ENCODE results near the gene SNRNP48.

The SNRNP48 gene

DNA sequence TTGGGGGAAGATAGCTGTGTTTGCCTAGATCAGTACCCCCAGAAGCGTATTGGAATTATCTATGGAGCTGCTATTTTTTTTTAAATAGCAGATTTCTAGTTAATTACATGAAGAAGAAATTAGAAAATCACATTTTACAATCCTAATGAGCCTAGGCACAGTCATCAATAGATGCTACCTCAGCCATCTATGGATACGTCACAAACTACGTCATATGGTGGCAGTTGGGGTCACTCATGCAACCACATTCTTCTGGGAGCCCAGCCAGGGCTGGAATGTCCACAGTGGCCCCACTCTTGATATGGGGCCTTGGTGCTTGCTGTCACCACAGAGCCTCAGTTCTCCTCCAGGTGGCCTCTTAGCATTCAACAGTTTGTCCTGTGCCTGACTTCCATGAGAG lies 63.0 kb downstream of the SNRNP48 start:
- no peaks in the 10 kb centered on the region for H4K20me1 ChIP-seq
- no peak overlapping the region for H3K9ac ChIP-seq
- H3K4me2 ChIP-seq: no peak overlapping the region
- H3K27ac ChIP-seq: no peak overlapping the region
- H3K9me3 ChIP-seq: no peaks in the 10 kb centered on the region
- no peaks in the 10 kb centered on the region for H3K4me1 ChIP-seq
- H3K36me3 ChIP-seq: no peaks in the 10 kb centered on the region
- no peaks in the 10 kb centered on the region for H3K27me3 ChIP-seq
- no peak for TF ChIP-seq Cebpa-rat (IDR thresholded peaks at IDR 0.05)
- no peak overlapping the region for H3K4me3 ChIP-seq

GRCh38 chr6:7656355-7656754 lies 66.4 kb downstream of the SNRNP48 start:
- H3K9me3 ChIP-seq: no peaks in the 10 kb centered on the region
- no peak for TF ChIP-seq Cebpa-rat (IDR thresholded peaks at IDR 0.05)
- no peaks in the 10 kb centered on the region for H4K20me1 ChIP-seq
- no peak overlapping the region for H3K27ac ChIP-seq
- no peak overlapping the region for H3K4me2 ChIP-seq
- H3K4me3 ChIP-seq: no peak overlapping the region
- H3K9ac ChIP-seq: no peak overlapping the region
- no peaks in the 10 kb centered on the region for H3K36me3 ChIP-seq
- H3K27me3 ChIP-seq: no peaks in the 10 kb centered on the region
- H3K4me1 ChIP-seq: no peaks in the 10 kb centered on the region

- TF ChIP-seq Cebpa-rat (IDR thresholded peaks at IDR 0.05): no peak
- H3K9me3 ChIP-seq: no peaks in the 10 kb centered on the region
Observed at GRCh38 chr6:7658543-7658942, 68.5 kb downstream of the SNRNP48 start.

DNA sequence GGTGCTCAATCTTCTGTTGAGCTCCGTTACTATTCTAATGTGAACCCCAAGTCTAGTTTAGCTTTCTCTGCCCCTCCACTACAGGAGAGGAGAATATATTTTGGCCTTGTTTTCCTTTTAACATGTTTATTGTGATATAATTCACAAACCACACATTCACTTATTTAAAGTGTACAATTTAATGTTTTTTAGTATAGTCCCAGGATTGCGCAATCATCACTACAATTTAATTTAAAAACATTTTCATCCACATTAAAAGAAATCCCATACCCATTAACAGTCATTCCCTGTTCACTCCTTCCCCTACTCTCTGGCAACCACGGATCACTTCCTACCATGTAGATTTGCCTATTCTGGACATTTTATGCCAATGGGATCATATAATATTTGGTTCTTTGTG lies 71.4 kb downstream of the SNRNP48 start:
- Histone ChIP-seq H3K9ac (no peak overlapping the region), H3K4me3 (no peak overlapping the region), H3K9me3 (no peaks in the 10 kb centered on the region), H3K4me1 (no peaks in the 10 kb centered on the region), H4K20me1 (no peaks in the 10 kb centered on the region), H3K27me3 (no peaks in the 10 kb centered on the region), H3K36me3 (no peaks in the 10 kb centered on the region), H3K27ac (no peak overlapping the region), H3K4me2 (no peak overlapping the region)
- TF ChIP-seq Cebpa-rat (IDR thresholded peaks at IDR 0.05): peak; percentile 97; the same call in 1 of the 2 replicates

More at GRCh38 chr6:7658543-7658942, 68.5 kb downstream of the SNRNP48 start:
- Histone ChIP-seq H3K9ac (no peak overlapping the region), H3K4me3 (no peak overlapping the region), H3K4me1 (no peaks in the 10 kb centered on the region), H3K27ac (no peak overlapping the region), H3K4me2 (no peak overlapping the region), H4K20me1 (no peaks in the 10 kb centered on the region), H3K36me3 (no peaks in the 10 kb centered on the region), H3K27me3 (no peaks in the 10 kb centered on the region)
